Adrenal gland (tissue), 12 donors: ENCODE measurements around the gene STXBP5. TPM values are rescaled to one million over a fixed set of nuclear protein-coding genes. Genes with fewer than 3 reads are reported as not detected.

Source experiments
- DNase-seq, 7 donors: peaks; one replicate each; pipeline ENCODE4 v3.0.0-alpha.2; 2019 to 2020
- H3K27ac ChIP-seq, 5 donors: fragments of 200-600 bp; sonication (generic) in 4 of 5; 1 replicate in 3 of 5; 2 replicates in 2 of 5; pipeline versions ENCODE4 v1.5.1 to v1.8.0; 2016 to 2020; ENCODE audit warnings: mild to moderate bottlenecking in 1 of 5
- H3K27me3 ChIP-seq: fragments of 200-600 bp; 2 replicates; pipeline ENCODE4 v1.8.0; 2021
- H3K36me3 ChIP-seq, 2 donors: fragments of 200-600 bp; replicated peaks in 1 of 2; 1 replicate in 1 of 2; 2 replicates in 1 of 2; pipeline versions ENCODE4 v1.5.1 to v1.8.0; 2018 to 2022
- H3K4me1 ChIP-seq, 2 donors: fragments of 200-600 bp; replicated peaks in 1 of 2; 1 replicate in 1 of 2; 2 replicates in 1 of 2; pipeline versions ENCODE4 v1.5.1 to v1.8.0; 2018 to 2021
- H3K4me3 ChIP-seq, 4 donors: fragments of 200-600 bp; sonication (generic) in 3 of 4; one replicate each; pipeline ENCODE4 v1.5.1; 2016 to 2018
- H3K9me3 ChIP-seq, 3 donors: fragments of 200-600 bp; sonication (generic) in 1 of 3; replicated peaks in 1 of 3; 1 replicate in 2 of 3; 2 replicates in 1 of 3; pipeline versions ENCODE4 v1.5.1 to v1.8.0; 2016 to 2021
- POLR2A ChIP-seq, 2 donors: fragments of 450-650 bp; IDR thresholded peaks; one replicate each; pipeline ENCODE4 v1.6.1; 2017; ENCODE audit warnings: antibody characterized with exemption in 2 of 2, mild to moderate bottlenecking in 2 of 2, moderate library complexity in 1 of 2
- WGBS, 4 donors: extraction: QIAGEN DNeasy Blood & Tissue Kit in 2 of 4; methylation state at CpG; one replicate each; pipeline versions ENCODE4 v1.1.5 to v1.1.7; 2013 to 2017; 5-methylcytosine and 5-hydroxymethylcytosine counted together
- intact Hi-C, 2 donors: fragments of 100-400 bp; cut with DNase I; formaldehyde crosslinking; loops; one replicate each; pipeline versions ENCODE4 v1.14.1 to v1.15.0; 2022 to 2023
- polyA plus RNA-seq, 3 donors: library from polyadenylated mRNA; stranded (reverse); fragments of 200-250 nt in 2 of 3; fragments of 350-450 nt in 1 of 3; fragmentation: Illumina TruSeq in 1 of 3; extraction: RNeasy Lipid Tissue Mini Kit (QIAGEN cat#74804) in 1 of 3; gene quantifications; one replicate each; pipeline ENCODE4 v1.2.3, GENCODE V29; 2013 to 2014
- total RNA-seq, 9 donors: library from RNA; depleted of rRNA in 4 of 9; stranded (reverse); fragments of >200 nt in 4 of 9; fragments of 120-200 nt in 1 of 9; fragmentation: NEBNext Ultra II Directional in 1 of 9; extraction: Animal tissue kit (Norgen Biotek cat#: 25700) in 1 of 9; gene quantifications; one replicate each; pipeline versions ENCODE4 v1.1.0 to v1.2.4, GENCODE V29; 2013 to 2023
- TF ChIP-seq, protein P1 (sequence below), 6 experiments: fragments of 450-650 bp in 4 of 6; fragments of 200-600 bp in 2 of 6; sonication (generic) in 1 of 6; IDR thresholded peaks; 1 replicate in 5 of 6; 2 replicates in 1 of 6; pipeline versions ENCODE4 v1.5.1 to v1.8.0; 2016 to 2021; ENCODE audit warnings: antibody characterized with exemption in 6 of 6, mild to moderate bottlenecking in 2 of 6, moderate library complexity in 1 of 6
- donor health status: healthy with polysubstance abuse.
- donor health status: Bipolar disorder and iron deficiency.
- donor health status: DM: yes; HTN: yes; CAD: no.
- donor health status: DM: no; HTN: no; CAD: no.
- donor health status: DM: no; HTN: no; CAD: no.
- donor health status: DM: yes; HTN: yes; CAD: no.

STXBP5 gene
- total and polyA plus RNA-seq, 12 donors = 18.0 to 66.3 (median 30.1) TPM

GRCh38 chr6:147325557-147325956 is 121.3 kb downstream of the STXBP5 start:
- Histone ChIP-seq H3K4me3 (no peak overlapping the region), H3K27ac (no peak overlapping the region), H3K9me3 (no peaks in the 10 kb centered on the region), H3K36me3 (peaks cover 0 to 7% of the 10 kb centered on the region in 2 donors), H3K4me1 (no peaks in the 10 kb centered on the region), H3K27me3 (no peaks in the 10 kb centered on the region)
- DNase-seq = no peak
- WGBS, 4 donors = 84 to 90% (median 85%) methylated on average over 1 of the region's 1 CpG
- intact Hi-C loops = no loop called here
- TF ChIP-seq, protein P1, sequence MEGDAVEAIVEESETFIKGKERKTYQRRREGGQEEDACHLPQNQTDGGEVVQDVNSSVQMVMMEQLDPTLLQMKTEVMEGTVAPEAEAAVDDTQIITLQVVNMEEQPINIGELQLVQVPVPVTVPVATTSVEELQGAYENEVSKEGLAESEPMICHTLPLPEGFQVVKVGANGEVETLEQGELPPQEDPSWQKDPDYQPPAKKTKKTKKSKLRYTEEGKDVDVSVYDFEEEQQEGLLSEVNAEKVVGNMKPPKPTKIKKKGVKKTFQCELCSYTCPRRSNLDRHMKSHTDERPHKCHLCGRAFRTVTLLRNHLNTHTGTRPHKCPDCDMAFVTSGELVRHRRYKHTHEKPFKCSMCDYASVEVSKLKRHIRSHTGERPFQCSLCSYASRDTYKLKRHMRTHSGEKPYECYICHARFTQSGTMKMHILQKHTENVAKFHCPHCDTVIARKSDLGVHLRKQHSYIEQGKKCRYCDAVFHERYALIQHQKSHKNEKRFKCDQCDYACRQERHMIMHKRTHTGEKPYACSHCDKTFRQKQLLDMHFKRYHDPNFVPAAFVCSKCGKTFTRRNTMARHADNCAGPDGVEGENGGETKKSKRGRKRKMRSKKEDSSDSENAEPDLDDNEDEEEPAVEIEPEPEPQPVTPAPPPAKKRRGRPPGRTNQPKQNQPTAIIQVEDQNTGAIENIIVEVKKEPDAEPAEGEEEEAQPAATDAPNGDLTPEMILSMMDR (IDR thresholded peaks at IDR 0.05) = no peak
- no peak for TF ChIP-seq POLR2A (IDR thresholded peaks at IDR 0.05)

DNA sequence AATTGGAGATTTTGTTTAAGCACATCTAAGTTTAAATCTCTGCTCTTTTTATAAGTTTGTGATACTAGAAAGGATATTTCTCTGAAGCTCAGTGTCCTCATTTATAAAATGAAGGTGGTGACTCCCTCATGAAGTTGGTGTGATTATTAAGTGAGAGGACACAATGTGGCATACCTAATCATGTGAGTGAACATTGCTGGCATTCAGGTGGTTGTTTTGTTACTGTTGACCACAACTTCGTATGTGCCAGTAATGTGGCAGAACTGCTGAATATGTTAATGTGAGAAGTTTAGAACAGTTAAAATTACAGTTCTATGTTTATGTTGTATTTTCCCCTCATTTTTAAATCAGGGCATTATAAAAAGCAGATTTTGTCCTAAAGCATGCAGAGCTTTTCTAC is 127.2 kb downstream of the STXBP5 start:
- TF ChIP-seq, protein P1 (IDR thresholded peaks at IDR 0.05) = no peak
- TF ChIP-seq POLR2A (IDR thresholded peaks at IDR 0.05) = no peak
- H3K4me1 ChIP-seq = no peaks in the 10 kb centered on the region
- DNase-seq = no peak
- intact Hi-C loops = no loop called here
- no peaks in the 10 kb centered on the region for H3K27me3 ChIP-seq
- H3K27ac ChIP-seq = no peak overlapping the region
- no peak overlapping the region for H3K4me3 ChIP-seq
- H3K36me3 ChIP-seq = peaks cover 0 to 7% of the 10 kb centered on the region in 2 donors
- no peaks in the 10 kb centered on the region for H3K9me3 ChIP-seq
- 82 to 100% (median 94%) methylated on average over 1 of the region's 1 CpG for WGBS, 4 donors

- Histone ChIP-seq H3K27me3 (no peaks in the 10 kb centered on the region), H3K36me3 (no peaks in the 10 kb centered on the region), H3K9me3 (no peaks in the 10 kb centered on the region), H3K4me3 (no peak overlapping the region), H3K27ac (no peak overlapping the region), H3K4me1 (peaks cover 0 to 5% of the 10 kb centered on the region in 2 donors)
- TF ChIP-seq, protein P1 (IDR thresholded peaks at IDR 0.05) = no peak
- no peak for TF ChIP-seq POLR2A (IDR thresholded peaks at IDR 0.05)
- intact Hi-C loops = no loop called here
- DNase-seq = no peak
- 56 to 63% (median 59%) methylated on average over 3 of the region's 3 CpGs for WGBS, 4 donors
Observed at GRCh38 chr6:147337921-147338320, 133.7 kb downstream of the STXBP5 start.

DNA sequence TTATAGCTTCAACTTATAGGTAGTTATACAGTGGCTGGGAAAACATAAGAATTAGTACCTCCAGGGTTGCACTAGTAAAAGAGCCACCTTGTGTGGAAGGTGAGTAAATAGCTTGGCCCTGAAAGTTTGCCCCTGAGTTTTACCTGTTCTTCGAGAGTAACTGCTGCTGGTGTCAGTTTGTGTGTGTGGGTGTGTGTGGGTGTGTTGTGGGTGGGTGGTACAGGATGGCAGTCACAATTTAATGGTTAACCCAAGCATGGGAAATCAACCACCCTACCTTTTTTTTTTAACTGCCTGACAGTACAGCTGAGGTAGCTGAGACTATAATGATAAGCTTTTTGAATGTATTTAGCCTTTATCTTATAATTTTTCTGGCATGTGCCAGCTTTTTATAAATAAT is 137.3 kb downstream of the STXBP5 start:
- WGBS, 4 donors = 94 to 100% (median 98%) methylated on average over 1 of the region's 1 CpG
- no peak for TF ChIP-seq POLR2A (IDR thresholded peaks at IDR 0.05)
- TF ChIP-seq, protein P1 (IDR thresholded peaks at IDR 0.05) = no peak
- no peaks in the 10 kb centered on the region for H3K9me3 ChIP-seq
- no peak for DNase-seq
- H3K27me3 ChIP-seq = no peaks in the 10 kb centered on the region
- intact Hi-C loops = no loop called here
- no peaks in the 10 kb centered on the region for H3K36me3 ChIP-seq
- peaks cover 0 to 5% of the 10 kb centered on the region in 2 donors for H3K4me1 ChIP-seq
- no peak overlapping the region for H3K4me3 ChIP-seq
- no peak overlapping the region for H3K27ac ChIP-seq
